Panc1 (cell line): ENCODE measurements around the gene FILIP1. TPM values are rescaled to one million over a fixed set of nuclear protein-coding genes. Genes with fewer than 3 reads are reported as not detected.

ENCODE experiments used
- ATAC-seq: fragments of 200-7000 bp; cut with Tn5 transposase; 2 replicates; pipeline ENCODE4 v1.9.1; 2020; ENCODE audit warnings: mild to moderate bottlenecking, moderate library complexity
- BruUV-seq: library from RNA; stranded (reverse); fragments of 400-500 nt; replicated peaks from 2 replicates; lab custom pipeline; 2021; lab: Mats Ljungman, UMichigan
- CTCF ChIA-PET: fragments of 300-600 bp; sonication (Branson Sonifier 250); formaldehyde crosslinking; loops from one replicate; lab custom pipeline; 2022; ENCODE audit warnings: antibody characterized with exemption; lab: Charles Lee
- POLR2A ChIA-PET: fragments of 300-600 bp; sonication (Branson Sonifier 250); formaldehyde crosslinking; loops from one replicate; lab custom pipeline; 2022; ENCODE audit warnings: antibody characterized with exemption; lab: Charles Lee
- DNase-seq: peaks from one replicate; pipeline ENCODE4 v3.0.0-alpha.2; 2010; ENCODE audit warnings: low read depth, low spot score
- H3K27ac ChIP-seq: 2 replicates; pipeline ENCODE4 v1.5.1; 2011; ENCODE audit warnings: mild to moderate bottlenecking, low read length, inconsistent platforms
- H3K27me3 ChIP-seq: fragments of 200-500 bp; sonication (Bioruptor generic); 2 replicates; pipeline ENCODE4 v1.6.0; 2014; ENCODE audit warnings: low read length, inconsistent platforms; ENCODE audit not compliant: control insufficient read depth, insufficient read depth
- H3K36me3 ChIP-seq: fragments of 200-500 bp; sonication (Bioruptor generic); 2 replicates; pipeline ENCODE4 v1.5.1; 2014; ENCODE audit warnings: inconsistent platforms, mild to moderate bottlenecking, low read length, moderate library complexity; ENCODE audit not compliant: control insufficient read depth, insufficient read depth
- H3K4me1 ChIP-seq: 2 replicates; pipeline ENCODE4 v1.5.1; 2011; ENCODE audit warnings: inconsistent platforms, mild to moderate bottlenecking, low read length, moderate library complexity; ENCODE audit not compliant: control insufficient read depth, insufficient read depth
- H3K4me3 ChIP-seq, 2 experiments: 2 replicates each; pipeline ENCODE4 v1.5.1; 2011 to 2012; ENCODE audit warnings: low read depth in 2 of 2, low read length in 2 of 2, mild to moderate bottlenecking in 2 of 2, inconsistent platforms in 1 of 2, moderate library complexity in 1 of 2
- H3K9me3 ChIP-seq: fragments of 200-500 bp; sonication (Bioruptor generic); 2 replicates; pipeline ENCODE4 v1.5.1; 2014; ENCODE audit warnings: low read depth, mild to moderate bottlenecking, inconsistent platforms, low read length, moderate library complexity; ENCODE audit not compliant: control insufficient read depth, insufficient read depth
- POLR2AphosphoS5 ChIP-seq: IDR thresholded peaks from 2 replicates; pipeline ENCODE4 v1.6.1; 2012; ENCODE audit warnings: mild to moderate bottlenecking, low read depth, low read length, moderate library complexity
- SIN3A ChIP-seq: IDR thresholded peaks from 2 replicates; pipeline ENCODE4 v1.6.1; 2012; ENCODE audit warnings: low read depth, mild to moderate bottlenecking, low read length, moderate library complexity, borderline replicate concordance; ENCODE audit not compliant: insufficient read depth
- TCF7L2 ChIP-seq: IDR thresholded peaks from 2 replicates; pipeline ENCODE4 v1.6.1; 2011; ENCODE audit warnings: mild to moderate bottlenecking, low read depth, low read length, inconsistent platforms
- in situ Hi-C: cut with HindIII; loops from 2 replicates; pipeline ENCODE4 v1.10.0; 2016; ENCODE audit warnings: low sequenced_read_pairs, low pct_unique_long_range_greater_than_20kb
- intact Hi-C: fragments of 100-400 bp; cut with micrococcal nuclease; formaldehyde crosslinking; loops from one replicate; pipeline ENCODE4 v1.10.0; 2022; ENCODE audit not compliant: unreplicated experiment
- total RNA-seq: library from RNA; stranded (reverse); gene quantifications from one replicate; pipeline ENCODE4 v1.2.1, GENCODE V29; 2021; ENCODE audit not compliant: unreplicated experiment
- TF ChIP-seq, protein P1 (sequence below): fragments of 450-650 bp; IDR thresholded peaks from 2 replicates; pipeline ENCODE4 v1.5.1; 2017; ENCODE audit warnings: mild to moderate bottlenecking
- TF ChIP-seq, protein P2 (sequence below), 2 experiments: IDR thresholded peaks; 2 replicates each; pipeline ENCODE4 v1.6.1; 2011 to 2012; ENCODE audit warnings: low read depth in 2 of 2, control low read depth in 1 of 2, low read length in 1 of 2, mild to moderate bottlenecking in 1 of 2, moderate library complexity in 1 of 2; ENCODE audit not compliant: insufficient read depth in 1 of 2

The FILIP1 gene
- total RNA-seq, 1 experiment from 2014 or later: 0.26 TPM

DNA sequence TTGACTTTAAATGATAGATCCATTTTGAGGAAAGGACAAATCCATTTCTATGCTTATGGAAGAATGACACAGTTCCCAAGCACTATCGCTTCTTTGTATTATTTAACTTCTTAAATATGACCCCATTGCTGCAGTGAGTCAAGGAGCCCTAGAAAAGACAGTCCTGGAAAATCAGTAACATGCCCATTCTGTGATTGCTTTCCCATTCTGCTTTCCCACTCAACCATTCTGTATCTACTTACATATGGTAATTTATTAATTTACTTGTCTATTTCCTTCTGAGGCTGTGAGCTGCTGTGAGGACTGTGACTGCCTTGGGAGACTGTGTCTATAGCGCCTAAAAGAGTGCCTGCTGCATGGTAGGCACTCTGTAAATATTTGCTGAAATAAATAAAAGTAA is 123.6 kb downstream of the FILIP1 start:
- in situ Hi-C loops: no loop called here
- POLR2A ChIA-PET: no interaction called here
- BruUV-seq: no TSS peak

DNA sequence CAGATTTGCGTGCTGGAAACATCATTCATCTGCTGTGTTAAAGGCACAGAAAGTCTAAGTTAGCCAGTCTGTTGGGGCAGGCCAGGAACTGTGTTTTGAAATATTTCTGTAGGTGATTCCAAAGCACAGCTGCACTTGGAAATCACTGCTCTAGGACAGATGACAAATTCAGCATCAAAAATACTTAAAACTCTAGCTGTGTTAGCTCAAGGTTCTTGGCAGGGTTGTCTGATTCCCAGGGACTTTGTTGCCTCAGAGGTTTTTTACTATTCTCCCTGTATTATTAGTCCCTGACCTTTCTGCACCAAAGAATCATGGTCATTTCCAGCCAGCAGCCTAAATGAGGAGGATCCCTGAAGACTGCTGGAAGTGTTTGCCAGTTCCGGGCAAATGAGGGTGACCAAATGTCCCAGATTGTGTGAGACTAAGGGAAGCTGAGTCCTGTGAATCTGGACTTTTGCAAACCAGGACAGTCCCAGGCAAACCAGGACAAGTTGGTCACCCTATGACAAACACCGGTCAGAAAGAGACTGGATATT is 124.7 kb downstream of the FILIP1 start:
- POLR2A ChIA-PET: no interaction called here
- Histone ChIP-seq H3K27ac (peak overlapping the region; percentile 46), H3K9me3 (no peaks in the 10 kb centered on the region), H3K36me3 (no peaks in the 10 kb centered on the region), H3K4me3 (no peak overlapping the region), H3K27me3 (no peaks in the 10 kb centered on the region), H3K4me1 (peaks cover 5% of the 10 kb centered on the region; the same call in 1 of the 2 replicates)
- intact Hi-C loops (loop anchor here (1.0 kb wide), 1 partner anchor 157 kb away; no protein-coding TSS in a partner anchor), in situ Hi-C loops (no loop called here)
- ATAC-seq: no peak
- CTCF ChIA-PET: no interaction called here
- TF ChIP-seq, protein P1, sequence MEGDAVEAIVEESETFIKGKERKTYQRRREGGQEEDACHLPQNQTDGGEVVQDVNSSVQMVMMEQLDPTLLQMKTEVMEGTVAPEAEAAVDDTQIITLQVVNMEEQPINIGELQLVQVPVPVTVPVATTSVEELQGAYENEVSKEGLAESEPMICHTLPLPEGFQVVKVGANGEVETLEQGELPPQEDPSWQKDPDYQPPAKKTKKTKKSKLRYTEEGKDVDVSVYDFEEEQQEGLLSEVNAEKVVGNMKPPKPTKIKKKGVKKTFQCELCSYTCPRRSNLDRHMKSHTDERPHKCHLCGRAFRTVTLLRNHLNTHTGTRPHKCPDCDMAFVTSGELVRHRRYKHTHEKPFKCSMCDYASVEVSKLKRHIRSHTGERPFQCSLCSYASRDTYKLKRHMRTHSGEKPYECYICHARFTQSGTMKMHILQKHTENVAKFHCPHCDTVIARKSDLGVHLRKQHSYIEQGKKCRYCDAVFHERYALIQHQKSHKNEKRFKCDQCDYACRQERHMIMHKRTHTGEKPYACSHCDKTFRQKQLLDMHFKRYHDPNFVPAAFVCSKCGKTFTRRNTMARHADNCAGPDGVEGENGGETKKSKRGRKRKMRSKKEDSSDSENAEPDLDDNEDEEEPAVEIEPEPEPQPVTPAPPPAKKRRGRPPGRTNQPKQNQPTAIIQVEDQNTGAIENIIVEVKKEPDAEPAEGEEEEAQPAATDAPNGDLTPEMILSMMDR: no peak
- TF ChIP-seq, protein P2, sequence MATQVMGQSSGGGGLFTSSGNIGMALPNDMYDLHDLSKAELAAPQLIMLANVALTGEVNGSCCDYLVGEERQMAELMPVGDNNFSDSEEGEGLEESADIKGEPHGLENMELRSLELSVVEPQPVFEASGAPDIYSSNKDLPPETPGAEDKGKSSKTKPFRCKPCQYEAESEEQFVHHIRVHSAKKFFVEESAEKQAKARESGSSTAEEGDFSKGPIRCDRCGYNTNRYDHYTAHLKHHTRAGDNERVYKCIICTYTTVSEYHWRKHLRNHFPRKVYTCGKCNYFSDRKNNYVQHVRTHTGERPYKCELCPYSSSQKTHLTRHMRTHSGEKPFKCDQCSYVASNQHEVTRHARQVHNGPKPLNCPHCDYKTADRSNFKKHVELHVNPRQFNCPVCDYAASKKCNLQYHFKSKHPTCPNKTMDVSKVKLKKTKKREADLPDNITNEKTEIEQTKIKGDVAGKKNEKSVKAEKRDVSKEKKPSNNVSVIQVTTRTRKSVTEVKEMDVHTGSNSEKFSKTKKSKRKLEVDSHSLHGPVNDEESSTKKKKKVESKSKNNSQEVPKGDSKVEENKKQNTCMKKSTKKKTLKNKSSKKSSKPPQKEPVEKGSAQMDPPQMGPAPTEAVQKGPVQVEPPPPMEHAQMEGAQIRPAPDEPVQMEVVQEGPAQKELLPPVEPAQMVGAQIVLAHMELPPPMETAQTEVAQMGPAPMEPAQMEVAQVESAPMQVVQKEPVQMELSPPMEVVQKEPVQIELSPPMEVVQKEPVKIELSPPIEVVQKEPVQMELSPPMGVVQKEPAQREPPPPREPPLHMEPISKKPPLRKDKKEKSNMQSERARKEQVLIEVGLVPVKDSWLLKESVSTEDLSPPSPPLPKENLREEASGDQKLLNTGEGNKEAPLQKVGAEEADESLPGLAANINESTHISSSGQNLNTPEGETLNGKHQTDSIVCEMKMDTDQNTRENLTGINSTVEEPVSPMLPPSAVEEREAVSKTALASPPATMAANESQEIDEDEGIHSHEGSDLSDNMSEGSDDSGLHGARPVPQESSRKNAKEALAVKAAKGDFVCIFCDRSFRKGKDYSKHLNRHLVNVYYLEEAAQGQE (IDR thresholded peaks at IDR 0.05; ENCODE audit: insufficient read depth in 1 of 2, low read depth in 2 of 2, low read length in 1 of 2): no peak
- TF ChIP-seq TCF7L2 (no peak), SIN3A (no peak)
- BruUV-seq: no TSS peak
- no peak for DNase-seq

More for the DNA sequence above, 123.6 kb downstream of the FILIP1 start:
- Histone ChIP-seq H3K4me1 (peaks cover 5% of the 10 kb centered on the region; the same call in 1 of the 2 replicates), H3K4me3 (no peak overlapping the region), H3K27me3 (no peaks in the 10 kb centered on the region), H3K9me3 (no peaks in the 10 kb centered on the region), H3K27ac (peak overlapping the region; percentile 34; the same call in 1 of the 2 replicates), H3K36me3 (no peaks in the 10 kb centered on the region)
- CTCF ChIA-PET: no interaction called here
- ATAC-seq (no peak), DNase-seq (no peak)
- no peak for TF ChIP-seq SIN3A
- TF ChIP-seq, protein P2 (IDR thresholded peaks at IDR 0.05; ENCODE audit: insufficient read depth in 1 of 2, low read depth in 2 of 2, low read length in 1 of 2): no peak
- TF ChIP-seq, protein P1: no peak
- no peak for TF ChIP-seq POLR2AphosphoS5
- TF ChIP-seq TCF7L2: no peak
- intact Hi-C loops: no loop called here
